HG02970 (cell line): Measurements from ENCODE around the gene FBP2.
"Not testable (repeated sequence)": the region's sequence is repeated elsewhere in the genome, so short reads cannot be mapped to it uniquely, and the experiment has no call there.

Experiments used
- ATAC-seq: cut with Tn5 transposase; IDR thresholded peaks from one replicate; pipeline ENCODE4 v1.9.1; 2021; ENCODE audit warnings: mild to moderate bottlenecking, moderate library complexity, moderate number of reproducible peaks; ENCODE audit not compliant: unreplicated experiment, low FRiP score

FBP2 gene

GRCh38 chr9:94607423-94607691 is 13.7 kb upstream of the FBP2 start:
- ATAC-seq = no peak

DNA sequence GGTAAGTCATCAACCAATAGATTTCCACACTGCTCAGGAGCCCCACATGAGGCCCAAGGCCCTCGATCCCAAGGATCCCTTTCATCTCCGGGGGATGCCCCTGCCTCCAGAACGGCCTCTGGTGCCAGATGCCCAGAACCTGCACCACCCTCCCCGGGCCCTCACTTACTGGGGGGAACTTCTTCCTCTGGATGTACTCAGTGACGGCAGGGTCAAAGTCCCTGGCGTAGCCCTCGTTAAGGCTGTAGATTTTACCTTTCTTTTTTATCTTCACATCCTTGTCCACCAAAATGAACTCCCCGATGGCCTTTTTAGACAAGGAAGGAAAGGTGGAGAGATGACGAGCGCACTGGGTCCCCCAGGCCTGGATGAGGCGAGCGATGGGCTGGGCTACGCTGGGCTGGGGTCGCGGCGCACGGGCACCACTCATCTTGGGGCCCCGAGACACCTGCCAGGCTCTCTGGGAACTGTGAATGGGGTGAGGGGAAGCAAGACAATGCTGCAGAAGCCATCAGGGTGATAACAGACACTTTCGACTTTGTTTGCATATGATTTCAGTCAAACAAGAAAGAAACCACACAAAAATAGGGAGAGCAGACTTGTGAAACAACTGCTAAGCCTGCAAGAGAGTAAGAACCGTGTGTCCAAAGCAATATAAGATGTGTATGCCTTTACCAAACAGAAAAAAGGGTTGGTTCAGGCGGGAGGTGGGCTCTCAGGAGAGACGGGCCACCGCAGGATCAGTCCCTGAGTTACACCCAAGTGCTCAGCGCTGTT is 13.2 kb upstream of the FBP2 start:
- ATAC-seq = no peak

- no peak for ATAC-seq
Measured at GRCh38 chr9:94603259-94604160, 9.9 kb upstream of the FBP2 start.

DNA sequence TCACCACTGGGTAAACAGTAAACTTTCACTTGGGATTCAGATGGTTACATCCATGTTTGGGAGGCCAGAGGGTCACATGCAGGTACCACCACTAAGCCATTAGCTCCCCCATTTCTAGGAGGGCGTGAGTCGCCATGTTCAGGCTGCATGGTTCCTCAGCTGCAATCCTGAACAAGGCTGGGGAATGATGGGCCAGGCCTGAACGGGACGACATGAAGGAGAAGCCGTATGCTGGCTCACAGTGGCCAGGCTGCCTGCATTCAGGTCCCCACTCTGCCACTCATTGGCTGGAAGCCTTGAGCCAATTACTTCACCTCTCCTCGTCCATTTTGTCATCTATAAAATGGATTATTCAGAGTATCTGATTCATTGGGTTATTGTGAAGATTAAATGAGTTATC is 9.0 kb upstream of the FBP2 start:
- no peak for ATAC-seq

- no peak for ATAC-seq
Measured at GRCh38 chr9:94600715-94601114, 7.1 kb upstream of the FBP2 start.

GRCh38 chr9:94600258-94600657 is 6.6 kb upstream of the FBP2 start:
- no peak for ATAC-seq

DNA sequence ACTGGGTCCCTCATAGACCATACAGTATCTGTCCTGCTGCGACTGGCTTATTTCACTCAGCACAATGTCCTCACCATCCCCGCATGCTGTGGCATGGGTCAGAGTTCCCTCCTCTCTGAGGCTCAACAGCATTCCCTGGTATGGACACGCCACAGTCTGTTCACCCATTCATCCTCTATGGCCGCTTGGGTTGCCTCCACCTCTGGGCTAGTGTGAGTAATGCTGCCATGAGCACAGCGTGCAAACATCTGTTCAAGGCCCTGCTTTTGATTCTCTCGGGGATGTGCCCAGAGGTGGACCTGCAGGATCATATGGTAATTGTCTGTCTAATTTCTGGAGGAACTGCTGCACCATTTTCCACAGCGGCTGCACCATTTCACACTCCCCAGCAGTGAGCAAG is 5.5 kb upstream of the FBP2 start:
- ATAC-seq = no peak

DNA sequence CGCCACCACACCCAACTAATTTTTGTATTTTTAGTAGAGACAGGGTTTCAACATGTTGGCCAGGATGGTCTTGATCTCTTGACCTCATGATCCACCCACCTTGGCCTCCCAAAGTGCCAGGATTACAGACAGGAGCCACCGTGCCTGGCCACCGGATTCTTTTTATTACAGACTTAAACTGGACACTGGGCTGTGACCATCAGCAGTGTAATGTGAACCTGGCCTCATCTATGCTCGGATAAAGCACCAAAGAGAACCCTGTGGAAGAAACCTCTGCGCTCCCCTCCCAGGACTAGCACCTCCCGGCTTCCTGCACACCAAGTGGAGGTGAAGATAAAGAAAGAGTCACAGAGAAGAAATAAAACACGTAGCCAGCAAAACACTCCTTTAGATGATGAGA is 941 bp downstream of the FBP2 start:
- not testable (repeated sequence) for ATAC-seq

GRCh38 chr9:94591876-94592275 is 1.7 kb downstream of the FBP2 start:
- ATAC-seq = no peak

- not testable (repeated sequence) for ATAC-seq
Measured at GRCh38 chr9:94591046-94591545, 2.5 kb downstream of the FBP2 start.

DNA sequence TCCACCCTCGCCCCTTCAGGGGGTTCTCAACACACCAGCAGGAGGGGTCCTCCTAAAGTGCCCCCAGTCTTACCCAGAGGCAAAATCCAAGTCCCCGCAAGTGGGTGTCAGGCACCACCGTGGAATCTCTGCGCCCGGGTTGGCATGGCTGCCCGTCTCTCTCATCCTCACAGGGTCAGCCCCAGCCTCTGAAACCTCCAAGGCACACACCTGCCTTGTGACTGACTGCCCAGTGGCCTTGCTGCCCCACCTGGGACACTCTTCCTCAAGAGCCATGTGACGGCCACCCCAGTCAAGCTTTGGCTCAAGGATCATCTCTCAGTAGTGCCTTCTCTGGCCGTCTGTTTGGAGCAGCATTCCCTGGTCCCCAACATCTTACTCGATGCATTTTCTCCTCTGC is 4.9 kb downstream of the FBP2 start:
- no peak for ATAC-seq

DNA sequence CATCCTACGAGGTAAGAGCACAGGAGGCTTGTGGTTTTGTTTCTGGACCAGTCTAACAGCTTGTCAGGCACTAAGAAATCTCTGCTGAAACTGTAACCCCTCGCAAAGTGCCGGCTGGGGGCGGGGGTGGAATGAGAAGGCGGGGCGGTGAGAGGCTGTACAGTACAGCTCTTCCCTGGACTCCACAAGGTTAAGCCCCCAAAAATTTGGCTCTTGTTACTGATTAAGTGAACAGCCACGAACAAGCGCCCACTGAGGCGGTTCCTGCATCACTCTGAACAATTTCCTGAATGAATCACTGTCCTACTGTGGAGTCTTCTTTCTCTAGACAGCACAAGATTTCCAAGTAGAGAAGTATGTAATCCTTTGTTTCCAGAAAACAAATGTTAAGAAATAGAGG is 6.8 kb downstream of the FBP2 start:
- no peak for ATAC-seq

GRCh38 chr9:94586316-94586715 is 7.3 kb downstream of the FBP2 start:
- no peak for ATAC-seq

- ATAC-seq = no peak
Measured at GRCh38 chr9:94584555-94584954, 9.1 kb downstream of the FBP2 start.

DNA sequence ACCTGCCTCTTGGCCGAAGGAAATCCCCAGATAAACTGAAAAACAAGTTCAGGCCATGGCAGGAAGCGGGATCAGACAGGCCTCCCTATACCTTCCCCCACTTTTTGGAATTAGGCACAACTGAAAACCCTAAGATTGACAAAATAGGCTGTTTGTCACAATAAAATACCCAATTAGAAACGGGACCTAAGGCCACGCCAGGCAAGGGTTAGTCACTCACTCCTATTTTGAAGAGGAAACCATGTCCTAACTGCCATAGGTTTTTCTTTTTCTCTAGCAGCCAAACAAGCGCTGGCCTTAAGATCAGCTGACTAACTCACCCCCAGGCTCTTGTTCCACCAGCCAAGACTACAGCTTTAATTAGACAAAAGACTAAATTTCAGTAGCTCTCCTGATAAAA is 11.9 kb downstream of the FBP2 start:
- no peak for ATAC-seq

DNA sequence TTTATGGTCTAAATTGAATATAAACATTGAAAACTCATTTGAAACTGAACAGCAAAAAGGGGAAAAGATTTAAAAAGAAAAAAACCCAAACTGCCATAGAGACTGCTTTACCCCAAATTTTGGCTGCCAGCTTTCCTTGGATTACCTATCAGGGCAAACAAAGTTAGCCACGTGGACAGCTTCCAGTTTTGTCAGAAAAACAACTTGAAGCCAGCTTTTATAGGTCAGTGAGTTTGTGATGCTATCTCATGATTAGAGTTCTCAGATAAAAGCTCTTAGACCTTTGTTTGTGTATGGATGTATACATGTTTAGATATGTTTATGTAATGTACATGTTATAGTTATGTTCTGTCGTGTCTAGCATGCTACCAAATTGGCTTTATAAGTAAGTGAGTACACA is 16.1 kb downstream of the FBP2 start:
- no peak for ATAC-seq

- no peak for ATAC-seq
Measured at GRCh38 chr9:94577036-94577435, 16.6 kb downstream of the FBP2 start.

- ATAC-seq = no peak
Measured at GRCh38 chr9:94576131-94576530, 17.5 kb downstream of the FBP2 start.

GRCh38 chr9:94568972-94569712 is 24.5 kb downstream of the FBP2 start:
- ATAC-seq = no peak

- ATAC-seq = no peak
Measured at GRCh38 chr9:94568250-94568889, 25.3 kb downstream of the FBP2 start.

GRCh38 chr9:94567271-94567670 is 26.4 kb downstream of the FBP2 start:
- no peak for ATAC-seq
